RWPE1 (cell line): ENCODE data around the gene KRT7.
"Not testable (repeated sequence)": the region's sequence is repeated elsewhere in the genome, so short reads cannot be mapped to it uniquely, and the experiment has no call there.

Source experiments
- CTCF ChIA-PET: fragments of 350-600 bp; sonication (Branson Sonifier 250); formaldehyde crosslinking; extraction: SDS; loops from one replicate; lab custom pipeline; 2021; lab: Yijun Ruan, JAX
- POLR2A ChIA-PET: fragments of 400-600 bp; formaldehyde crosslinking; extraction: SDS; loops from one replicate; lab custom pipeline; 2020; ENCODE audit warnings: antibody characterized with exemption; ENCODE audit not compliant: low non-redundant PET; lab: Yijun Ruan, JAX
- DNase-seq: peaks from one replicate; pipeline ENCODE4 v3.0.0; 2012; ENCODE audit warnings: low spot score
- H3K27ac ChIP-seq: fragments of 450-650 bp; 2 replicates; pipeline ENCODE4 v1.5.1; 2017
- TF ChIP-seq, protein P1 (sequence below): fragments of 450-650 bp; conservative IDR thresholded peaks from 2 replicates; pipeline ENCODE4 v1.5.1; 2017; ENCODE audit warnings: low read depth, mild to moderate bottlenecking

The KRT7 gene

DNA sequence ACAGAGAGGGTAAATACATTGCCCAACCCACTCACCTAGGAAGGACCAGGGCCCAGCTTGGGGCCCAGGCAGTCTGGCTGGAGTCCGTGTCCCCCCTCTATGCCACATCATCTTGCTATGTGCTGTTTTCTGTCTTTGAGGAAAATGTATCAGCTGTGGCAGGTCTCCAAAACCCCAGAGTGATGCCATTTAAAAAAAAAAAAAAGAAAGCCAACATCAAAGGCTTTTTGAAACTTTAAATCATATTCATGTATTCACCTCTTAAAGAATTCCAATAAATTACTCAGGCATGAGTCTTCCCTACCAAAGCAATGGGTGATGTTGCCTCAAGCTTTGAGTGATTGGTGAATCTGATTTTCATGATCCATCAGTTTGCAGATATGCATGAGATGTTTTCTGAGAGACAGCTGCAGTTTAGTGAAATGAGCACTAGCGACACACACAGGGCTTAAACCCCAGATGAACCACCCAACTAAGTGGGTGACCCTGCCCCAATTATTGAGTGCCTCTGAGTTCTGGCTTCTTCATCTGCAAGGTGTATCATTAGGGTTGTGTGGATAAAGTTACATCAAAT, 52.2 kb downstream of the KRT7 start:
- POLR2A ChIA-PET, result no interaction called here
- CTCF ChIA-PET, result interaction anchor here (0.6 to 1.2 kb wide), 2 partner anchors 42 to 596 kb away, joined by 3 to 4 read pairs; no protein-coding TSS in a partner anchor
- DNase-seq, result peak; percentile 68
- TF ChIP-seq, protein P1, sequence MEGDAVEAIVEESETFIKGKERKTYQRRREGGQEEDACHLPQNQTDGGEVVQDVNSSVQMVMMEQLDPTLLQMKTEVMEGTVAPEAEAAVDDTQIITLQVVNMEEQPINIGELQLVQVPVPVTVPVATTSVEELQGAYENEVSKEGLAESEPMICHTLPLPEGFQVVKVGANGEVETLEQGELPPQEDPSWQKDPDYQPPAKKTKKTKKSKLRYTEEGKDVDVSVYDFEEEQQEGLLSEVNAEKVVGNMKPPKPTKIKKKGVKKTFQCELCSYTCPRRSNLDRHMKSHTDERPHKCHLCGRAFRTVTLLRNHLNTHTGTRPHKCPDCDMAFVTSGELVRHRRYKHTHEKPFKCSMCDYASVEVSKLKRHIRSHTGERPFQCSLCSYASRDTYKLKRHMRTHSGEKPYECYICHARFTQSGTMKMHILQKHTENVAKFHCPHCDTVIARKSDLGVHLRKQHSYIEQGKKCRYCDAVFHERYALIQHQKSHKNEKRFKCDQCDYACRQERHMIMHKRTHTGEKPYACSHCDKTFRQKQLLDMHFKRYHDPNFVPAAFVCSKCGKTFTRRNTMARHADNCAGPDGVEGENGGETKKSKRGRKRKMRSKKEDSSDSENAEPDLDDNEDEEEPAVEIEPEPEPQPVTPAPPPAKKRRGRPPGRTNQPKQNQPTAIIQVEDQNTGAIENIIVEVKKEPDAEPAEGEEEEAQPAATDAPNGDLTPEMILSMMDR, result no peak
- H3K27ac ChIP-seq, result no peak overlapping the region

DNA sequence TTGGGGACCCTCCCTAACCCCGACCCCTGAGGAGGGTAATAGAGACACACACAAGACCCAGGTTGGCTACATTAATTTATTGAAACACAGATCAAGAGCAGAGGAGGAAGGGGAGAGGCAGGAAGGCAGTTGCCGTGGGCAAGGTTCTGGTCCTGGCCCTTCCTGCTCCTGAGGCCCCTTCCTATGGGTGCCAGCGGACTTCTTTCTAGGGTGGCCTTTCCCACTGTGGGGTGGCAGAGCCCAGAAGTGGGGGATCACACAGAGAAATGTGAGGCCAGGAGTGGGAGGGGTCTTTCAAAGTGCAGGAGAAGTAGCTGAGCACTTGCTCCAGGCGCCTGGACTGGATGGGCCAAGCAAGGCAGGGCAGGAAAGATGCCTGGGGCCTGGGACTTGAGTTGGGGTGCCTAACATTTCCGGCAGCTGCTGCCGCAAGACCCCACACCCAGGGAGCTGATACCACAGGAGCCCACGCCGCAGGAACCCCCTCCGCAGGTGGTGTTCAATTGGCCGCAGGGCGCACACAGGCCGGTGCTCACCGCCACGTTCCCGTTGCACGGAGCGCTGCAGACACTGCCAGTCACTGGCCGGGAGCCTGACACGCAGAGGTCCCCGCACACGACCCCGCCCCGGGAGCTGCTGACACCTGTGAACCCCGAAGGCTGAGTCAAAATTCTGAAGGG, 52.9 kb downstream of the KRT7 start:
- no peak for DNase-seq
- no peak overlapping the region for H3K27ac ChIP-seq
- TF ChIP-seq, protein P1, result no peak
- CTCF ChIA-PET, result interaction anchor here (0.6 kb wide), 1 partner anchor 8 kb away, joined by 3 read pairs; no protein-coding TSS in a partner anchor
- POLR2A ChIA-PET, result no interaction called here

DNA sequence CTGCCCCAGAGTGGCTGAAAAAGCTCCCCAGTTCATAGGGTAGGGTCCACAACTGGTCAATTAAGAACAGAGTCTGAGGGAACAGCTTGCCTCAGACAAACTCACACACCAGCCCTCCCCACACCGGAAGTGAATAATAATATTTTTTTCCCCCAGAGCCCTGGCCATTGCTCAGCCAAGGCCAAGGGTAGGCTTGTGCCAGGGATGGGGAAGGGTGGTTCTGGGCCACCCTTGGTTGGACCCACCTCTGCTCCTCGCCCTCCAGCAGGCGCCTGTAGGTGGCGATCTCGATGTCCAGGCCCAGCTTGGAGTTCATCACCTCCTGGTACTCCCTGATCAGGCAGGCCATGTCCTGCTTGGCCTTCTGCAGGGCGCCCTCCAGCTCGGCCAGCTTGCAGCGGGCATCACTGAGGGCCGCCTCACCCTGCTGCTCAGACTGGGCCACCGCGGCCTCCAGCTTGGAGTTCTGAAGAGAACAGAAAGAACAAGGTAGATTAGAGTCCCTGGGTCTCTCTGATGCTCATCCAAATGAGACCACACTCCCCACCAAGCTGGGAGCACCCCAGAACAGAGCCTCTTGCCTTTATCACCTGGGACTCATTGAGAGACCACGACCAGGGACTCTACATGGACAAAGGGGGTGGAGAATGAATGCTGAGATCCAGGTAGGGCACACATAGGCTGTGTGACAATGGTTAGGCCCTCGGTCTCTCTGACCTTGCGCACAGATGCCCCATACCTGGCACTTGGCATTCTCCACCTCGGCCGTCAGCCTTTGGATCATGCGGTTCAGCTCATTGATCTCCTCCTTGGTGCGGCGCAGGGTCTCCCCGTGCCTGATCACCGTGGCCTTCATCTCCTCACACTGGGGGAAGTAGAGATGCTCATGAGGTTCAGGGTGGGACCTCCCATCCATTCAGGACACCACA, 54.1 kb downstream of the KRT7 start:
- POLR2A ChIA-PET, DNase-seq, H3K27ac ChIP-seq: not testable (repeated sequence)
- CTCF ChIA-PET, result interaction anchor here (0.6 kb wide), 1 partner anchor 9 kb away, joined by 3 read pairs; no protein-coding TSS in a partner anchor

DNA sequence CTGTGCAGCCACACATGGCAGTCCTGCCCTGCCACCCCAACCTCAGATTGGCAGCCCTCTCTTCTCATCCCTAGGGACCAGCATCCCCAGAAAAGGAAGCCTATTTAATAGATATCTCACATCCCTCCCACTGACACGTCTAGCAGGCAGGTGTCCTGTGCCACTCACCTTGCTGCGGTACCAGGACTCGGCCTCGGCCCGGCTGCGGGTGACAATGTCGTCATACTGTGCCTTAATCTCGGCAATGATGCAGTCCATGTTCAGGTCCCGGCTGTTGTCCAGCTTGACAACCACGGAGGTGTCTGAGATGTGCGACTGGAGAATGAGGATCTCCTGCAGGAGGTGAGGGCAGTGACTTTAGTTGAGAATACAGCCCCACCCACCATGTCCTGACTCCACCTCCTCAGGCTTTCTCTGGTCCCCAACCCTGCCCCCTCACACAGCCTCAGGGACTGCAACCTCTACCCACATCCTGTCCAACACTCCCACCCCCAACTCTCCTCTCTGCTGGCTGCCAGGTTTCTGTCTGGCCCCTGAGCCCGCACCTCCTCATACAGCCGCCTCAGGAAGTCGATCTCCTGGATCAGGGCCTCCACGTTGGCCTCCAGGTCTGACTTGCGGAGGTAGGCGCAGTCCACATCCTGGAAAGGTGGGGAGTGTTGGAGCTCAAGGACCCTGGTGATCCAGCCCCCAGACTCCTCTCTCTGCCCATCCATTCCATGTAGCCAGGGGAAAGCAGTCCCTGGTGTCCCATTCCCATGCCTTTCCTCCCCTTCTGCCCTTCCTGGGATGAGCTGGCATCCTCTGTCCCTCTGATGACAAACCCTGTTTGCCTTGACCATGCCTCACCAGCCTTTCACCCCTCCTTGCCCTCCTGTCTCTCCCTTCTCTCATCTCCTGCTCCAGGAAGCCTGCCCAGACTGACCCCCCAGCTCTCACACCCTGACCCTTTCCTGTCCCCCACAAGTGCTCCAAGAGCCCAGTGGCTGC, 55.1 kb downstream of the KRT7 start:
- CTCF ChIA-PET, POLR2A ChIA-PET, H3K27ac ChIP-seq, DNase-seq: not testable (repeated sequence)

DNA sequence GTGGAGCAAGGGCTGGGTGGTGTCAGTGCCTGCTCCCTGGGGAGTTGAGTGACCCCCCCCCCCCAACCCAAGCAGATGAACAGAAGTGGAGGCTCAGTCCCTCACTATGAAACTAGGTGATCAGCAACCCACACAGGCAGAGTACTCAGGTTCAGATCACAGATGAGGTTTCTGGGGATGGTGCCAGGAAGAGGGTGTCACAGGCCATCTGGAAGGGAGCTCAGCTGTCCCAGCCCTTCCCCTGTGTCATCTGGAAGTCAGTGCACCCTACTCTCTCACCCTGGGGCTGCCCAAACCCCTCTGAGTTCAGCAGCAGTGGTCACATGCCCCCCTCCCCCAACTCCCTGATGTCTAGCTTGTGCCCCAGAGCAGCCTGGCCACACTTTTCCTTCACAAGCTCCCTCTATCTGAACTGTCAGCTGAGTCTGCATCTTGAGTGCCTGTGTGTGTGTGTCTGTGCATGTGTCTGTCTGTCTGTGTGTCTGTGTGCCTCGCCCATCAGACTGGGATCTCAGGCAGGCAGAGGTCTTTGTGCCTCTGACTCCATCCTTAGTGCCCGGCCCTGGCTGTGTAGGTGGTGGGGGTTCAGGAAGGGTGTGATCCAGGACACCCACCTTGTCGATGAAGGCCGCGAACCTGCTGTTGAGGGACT, 57.6 kb downstream of the KRT7 start:
- H3K27ac ChIP-seq, CTCF ChIA-PET, POLR2A ChIA-PET, DNase-seq: not testable (repeated sequence)

DNA sequence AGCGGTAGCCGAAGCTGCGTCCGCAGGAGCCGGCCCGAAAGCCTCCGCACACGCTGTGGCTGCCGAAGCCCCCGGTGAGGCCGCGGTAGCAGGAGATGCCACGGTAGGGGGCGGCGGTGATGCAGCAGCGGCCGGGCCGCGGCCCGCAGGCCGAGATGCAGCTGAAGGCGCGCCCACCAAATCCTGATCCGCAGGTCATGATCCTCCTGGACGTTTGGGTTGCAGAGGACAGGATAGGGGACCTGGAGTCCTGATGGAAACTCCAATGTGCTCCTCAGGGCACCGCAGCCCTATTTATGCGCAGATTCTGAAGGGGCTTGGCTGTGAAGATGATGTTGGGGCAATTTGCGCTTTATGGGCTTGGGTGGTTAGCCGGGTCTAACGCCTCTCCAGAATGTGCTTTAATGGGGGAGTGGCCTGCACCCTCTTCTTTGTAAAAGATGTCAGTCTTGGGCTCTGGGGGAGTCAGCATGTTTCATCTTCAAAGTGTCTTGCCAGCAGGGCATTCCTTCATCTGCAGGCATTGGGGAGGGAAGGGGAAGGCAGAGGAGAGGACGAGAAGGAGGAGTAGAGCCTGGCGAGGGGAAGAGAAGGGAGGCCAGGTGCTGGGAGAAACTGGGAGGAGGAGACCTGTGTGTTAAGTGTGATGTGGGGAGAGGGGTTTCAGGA, 58.4 kb downstream of the KRT7 start, which contains the start of gene KRT81:
Gene KRT81 (minus strand): TSS at position 268 of the 669 bp plus-strand sequence. CDS start 69 bp downstream, at position 199.
- H3K27ac ChIP-seq, result no peak within 1 kb of the TSS
- no peak for DNase-seq
- POLR2A ChIA-PET, result no interaction called here
- TF ChIP-seq, protein P1, result no peak
- CTCF ChIA-PET, result no interaction called here

DNA sequence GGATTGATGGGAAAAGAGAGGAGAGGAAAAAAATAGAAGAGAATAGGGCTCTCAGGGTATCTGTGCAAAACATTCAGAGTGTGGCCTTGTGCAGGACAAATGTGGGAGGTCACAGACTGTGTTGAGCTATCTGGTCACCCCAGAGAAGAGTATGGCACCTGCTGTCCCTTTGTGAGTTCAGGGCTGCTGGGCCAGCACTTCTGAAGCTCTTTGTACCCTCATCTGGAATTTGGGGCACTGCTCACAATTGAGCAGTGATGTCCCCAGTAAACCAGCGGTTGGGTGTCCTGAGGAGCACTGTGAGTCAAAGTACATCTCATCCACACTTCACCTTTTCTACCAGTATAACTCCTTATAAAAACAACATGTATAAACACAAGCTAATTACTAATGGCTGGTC, 60.9 kb downstream of the KRT7 start:
- no peak for DNase-seq
- ChIA-PET CTCF (no interaction called here), POLR2A (no interaction called here)
- no peak overlapping the region for H3K27ac ChIP-seq
- TF ChIP-seq, protein P1, result no peak
